ENCODE measurements around the gene KRTAP4-3. TPM values are rescaled to one million over a fixed set of nuclear protein-coding genes. Genes with fewer than 3 reads are reported as not detected.

KRTAP4-3 gene
- total and polyA plus RNA-seq, 10 of the 15 experiments (the other 5 are each of a cell fraction or from before 2014, with no cell fraction given), result not detected

- TF ChIP-seq ZBTB4 (CRISPR knock-in tag; IDR thresholded peaks at IDR 0.05), result no peak
- no peak for TF ChIP-seq ZNF274 (IDR thresholded peaks at IDR 0.05; ENCODE audit: insufficient read depth, insufficient read length)
- no peak for TF ChIP-seq SRF (IDR thresholded peaks at IDR 0.05; ENCODE audit: low read depth in 2 of 2, low read length in 2 of 2)
- TF ChIP-seq ZNF622 (IDR thresholded peaks at IDR 0.05), result no peak
- no peak for TF ChIP-seq DPF2 (IDR thresholded peaks at IDR 0.05)
Measured at GRCh38 chr17:41212524-41213169, 44.6 kb upstream of the KRTAP4-3 start (continued).

GRCh38 chr17:41211845-41212466 is 43.9 kb upstream of the KRTAP4-3 start:
- WGBS (ENCODE audit: insufficient coverage, insufficient replicate concordance, low lambda C conversion rate, missing lambda C conversion rate), result 0% methylated on average over 1 of the region's 1 CpG
- H3K27ac ChIP-seq (ENCODE audit: control insufficient read depth, insufficient read depth), result no peak overlapping the region
- H2AFZ ChIP-seq (ENCODE audit: control insufficient read depth, low read depth, low read length), result no peak overlapping the region
- H3K36me3 ChIP-seq (ENCODE audit: control insufficient read depth in 2 of 2, insufficient read depth in 2 of 2, low read length in 1 of 2), result no peaks in the 10 kb centered on the region
- no peak for DNase-seq (ENCODE audit: low read depth, low spot score)
- ChIA-PET RAD21 (ENCODE audit: unreplicated experiment) (no interaction called here), CTCF (no interaction called here), SMC1A (ENCODE audit: uncharacterized antibody, unreplicated experiment) (no interaction called here), POLR2A (no interaction called here)
- no peaks in the 10 kb centered on the region; a peak in 1 of 4 replicates for H3K27me3 ChIP-seq (replicated peaks in 1 of 2; ENCODE audit: control insufficient read depth in 2 of 2, insufficient read depth in 2 of 2, low read length in 1 of 2)
- intact Hi-C loops (cut with micrococcal nuclease; ENCODE audit: unreplicated experiment), result no loop called here
- FAIRE-seq, result no peak
- H4K20me1 ChIP-seq (ENCODE audit: control insufficient read depth, insufficient read depth), result no peaks in the 10 kb centered on the region
- no peaks in the 10 kb centered on the region for H3K4me1 ChIP-seq (ENCODE audit: control insufficient read depth, insufficient read depth, low read length)
- no peaks in the 10 kb centered on the region for H3K9me3 ChIP-seq (replicated peaks; ENCODE audit: control insufficient read depth, insufficient read depth, low read length)
- no peak for TF ChIP-seq KAT2A (conservative IDR thresholded peaks at IDR 0.05; ENCODE audit: control insufficient read depth, low read depth, low read length)
- no peak for TF ChIP-seq PKNOX1 (IDR thresholded peaks at IDR 0.05)
- TF ChIP-seq ZBTB40 (IDR thresholded peaks at IDR 0.05; ENCODE audit: borderline replicate concordance), result no peak
- no peak for TF ChIP-seq RCOR1 (conservative IDR thresholded peaks at IDR 0.05; ENCODE audit: low read depth, low read length)
- no peaks in the 10 kb centered on the region for H3K79me2 ChIP-seq (ENCODE audit: control insufficient read depth, insufficient read depth, low read length)
- in situ Hi-C loops (cut with MboI), result no loop called here
- BruUV-seq (replicated peaks), result no TSS peak
- no peak for ATAC-seq
- H3K4me2 ChIP-seq (ENCODE audit: control insufficient read depth, insufficient read depth), result no peak overlapping the region
- H3K9ac ChIP-seq (ENCODE audit: control insufficient read depth, insufficient read depth, low read length), result no peak overlapping the region
- H3K4me3 ChIP-seq, result no peak overlapping the region
